Embryonic facial prominence (tissue), 1 donor: ENCODE data around the gene VAV2.

ENCODE experiments used
- DNase-seq: peaks from one replicate; pipeline ENCODE4 v3.0.0-alpha.2; 2016; ENCODE audit errors: extremely low spot score

VAV2 gene

DNA sequence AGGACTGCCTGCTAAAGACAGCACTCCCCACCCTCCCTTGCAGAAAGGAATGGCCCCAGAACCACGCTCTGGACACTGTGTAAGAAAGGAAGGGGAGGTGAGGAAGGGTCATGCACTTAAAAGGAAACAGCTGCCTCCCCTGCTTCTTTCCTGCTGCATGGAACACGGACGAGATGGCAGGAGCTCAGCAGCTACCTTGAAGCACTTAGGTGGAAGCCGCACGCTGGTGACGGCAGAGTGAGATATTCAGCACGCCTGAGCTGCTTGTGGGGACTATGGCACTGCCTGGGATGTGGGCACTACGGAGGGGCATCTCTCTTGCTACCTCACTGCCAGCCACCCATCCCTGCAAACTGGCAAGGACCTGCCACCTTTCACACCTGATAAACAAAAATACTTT is 101.5 kb downstream of the VAV2 start:
- DNase-seq = no peak

DNA sequence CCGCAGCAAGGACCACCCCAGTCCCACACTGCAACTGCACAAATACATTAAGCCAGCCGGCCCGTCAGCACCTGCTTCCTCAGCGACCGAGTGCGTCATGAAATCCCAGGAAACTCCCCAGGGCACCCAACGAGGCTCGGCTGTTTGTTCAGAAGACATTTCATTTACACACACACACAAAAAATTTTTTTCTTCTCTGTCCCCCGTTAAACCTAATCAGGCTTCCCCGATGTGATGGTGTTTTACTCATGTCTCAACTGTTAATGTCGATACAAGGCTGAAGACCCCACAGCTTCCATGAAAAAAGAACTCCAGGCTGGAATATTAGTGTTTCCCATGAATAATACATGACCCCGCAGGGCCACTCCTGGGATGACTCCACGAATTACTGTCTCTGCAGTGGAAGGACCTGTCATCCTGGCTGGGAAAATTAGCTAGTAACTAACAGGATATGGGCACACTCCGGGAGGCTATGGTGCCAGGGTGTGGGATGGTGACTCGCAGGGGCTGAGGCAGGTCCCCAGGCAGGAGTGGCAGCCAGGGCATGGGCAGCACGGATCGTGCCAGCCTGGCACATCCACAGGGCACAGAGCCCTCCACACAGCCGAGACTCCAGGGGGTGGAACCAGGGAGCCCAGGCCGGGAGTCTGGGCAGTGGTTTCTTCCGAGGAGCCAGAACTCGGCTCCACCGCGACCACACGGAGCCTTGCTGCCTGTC is 102.4 kb downstream of the VAV2 start:
- no peak for DNase-seq

DNA sequence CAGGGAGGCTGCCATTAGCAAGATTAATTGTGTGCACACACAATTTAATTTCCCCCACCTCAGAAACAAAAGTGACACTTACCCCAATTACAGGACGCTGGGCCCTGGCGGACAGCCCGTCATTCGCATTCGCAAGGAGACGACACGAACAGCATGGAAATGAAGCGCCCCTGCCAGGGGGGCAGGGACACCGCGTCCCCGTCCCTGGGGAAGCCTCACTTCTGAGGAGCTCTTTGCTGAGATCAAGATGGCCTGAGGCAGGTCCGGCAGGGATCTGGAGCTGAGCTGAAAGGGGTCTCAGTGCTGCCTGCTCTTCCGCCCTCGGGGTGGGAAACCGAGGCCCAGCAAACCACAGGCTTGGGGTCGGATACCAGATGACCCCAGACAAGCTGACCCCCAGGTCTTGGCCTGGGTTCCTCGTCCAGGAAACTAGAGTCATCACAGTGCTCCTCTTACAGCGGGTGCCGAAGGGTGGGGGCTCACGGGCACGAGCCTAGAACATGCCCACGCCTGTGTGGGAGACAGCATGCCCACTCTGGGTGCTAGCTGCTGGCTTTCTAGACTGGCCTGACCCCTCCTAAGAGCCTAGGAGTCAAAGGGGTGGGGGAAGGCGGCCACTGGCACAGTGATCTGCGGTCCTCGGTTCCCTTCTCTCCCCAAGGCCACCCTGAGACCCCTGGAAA is 103.2 kb downstream of the VAV2 start:
- DNase-seq = no peak

DNA sequence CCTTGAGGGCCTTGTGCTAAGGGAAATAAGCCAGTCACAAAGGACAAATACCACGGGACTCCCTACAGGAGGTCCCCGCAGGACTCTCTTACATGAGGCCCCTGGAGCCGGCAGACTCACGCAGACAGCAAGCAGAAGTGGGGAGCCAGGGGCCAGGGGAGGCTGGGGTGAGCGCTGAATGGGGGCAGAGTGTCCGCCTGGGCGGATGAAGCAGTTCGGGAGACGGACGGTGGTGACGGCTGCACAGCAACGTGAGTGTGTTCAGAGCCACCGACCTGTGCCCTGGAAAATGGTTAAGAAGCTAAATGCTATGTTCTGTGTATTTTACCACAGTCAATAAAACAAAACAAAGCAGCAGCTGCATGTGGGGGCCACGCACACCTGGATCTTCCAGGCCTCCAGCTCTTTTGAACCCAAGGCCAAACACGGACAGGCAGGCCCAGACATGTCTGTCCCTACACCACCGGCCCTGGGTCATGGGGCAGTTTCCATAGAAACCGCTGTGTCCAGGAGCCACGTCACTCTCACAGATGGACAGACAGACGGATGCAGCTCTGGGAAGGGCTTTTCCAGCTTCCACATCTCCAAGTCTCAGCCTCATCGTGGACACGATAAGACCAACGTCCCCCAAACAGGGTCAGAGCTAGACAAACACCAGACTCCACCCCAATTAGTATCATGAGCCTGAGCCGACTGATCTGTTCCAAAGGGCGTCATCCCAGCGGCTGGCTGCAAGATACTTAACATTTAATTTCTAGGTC is 103.9 kb downstream of the VAV2 start:
- DNase-seq = no peak

- no peak for DNase-seq
Observed at GRCh38 chr9:133887540-133888047, 104.5 kb downstream of the VAV2 start.

DNA sequence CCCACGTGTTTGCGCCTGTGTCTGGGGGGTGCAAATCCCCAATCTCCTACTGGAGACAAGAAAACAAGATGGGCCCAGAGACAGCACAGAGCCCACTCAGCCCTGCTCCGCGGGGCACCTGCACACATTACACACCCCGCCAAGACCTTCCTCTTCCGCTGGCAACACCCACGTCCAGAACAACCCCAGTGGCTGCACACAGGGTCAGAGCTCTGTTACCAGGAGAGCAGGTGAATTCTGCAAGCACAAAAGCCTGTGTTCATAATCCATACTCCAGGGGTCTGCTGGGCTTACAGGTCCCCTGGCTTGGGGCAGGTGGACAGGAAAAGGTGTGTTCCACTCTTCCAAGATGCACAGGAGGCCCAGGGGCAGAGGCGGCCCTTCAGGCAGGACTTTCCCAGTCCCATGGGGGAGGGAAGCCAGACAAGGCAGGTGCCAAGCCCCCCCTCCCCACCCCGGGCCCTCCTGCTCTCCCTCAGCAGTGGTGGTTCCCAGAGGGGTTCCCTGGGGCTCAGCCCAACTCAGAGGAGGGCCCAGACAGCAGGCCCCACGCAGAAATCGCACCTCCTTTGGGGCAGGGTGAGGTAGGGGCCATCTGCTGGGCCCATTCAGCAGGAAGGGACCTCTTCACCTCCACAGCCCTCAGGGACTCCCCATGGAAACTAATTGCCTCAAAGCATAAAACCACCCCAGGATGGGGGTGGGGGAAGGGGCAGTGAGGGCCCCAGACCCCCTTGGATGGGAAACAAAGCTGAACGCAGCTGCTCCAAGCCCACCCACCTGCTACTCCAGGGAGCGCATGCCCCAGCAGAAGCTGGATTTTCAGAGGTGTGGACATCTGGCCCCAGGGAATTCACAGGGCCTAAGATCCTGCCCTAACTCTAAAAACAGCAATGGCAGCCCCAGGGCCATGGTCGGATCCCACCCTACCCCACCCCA is 105.3 kb downstream of the VAV2 start:
- no peak for DNase-seq

GRCh38 chr9:133884907-133885744 is 107.0 kb downstream of the VAV2 start:
- DNase-seq = no peak

DNA sequence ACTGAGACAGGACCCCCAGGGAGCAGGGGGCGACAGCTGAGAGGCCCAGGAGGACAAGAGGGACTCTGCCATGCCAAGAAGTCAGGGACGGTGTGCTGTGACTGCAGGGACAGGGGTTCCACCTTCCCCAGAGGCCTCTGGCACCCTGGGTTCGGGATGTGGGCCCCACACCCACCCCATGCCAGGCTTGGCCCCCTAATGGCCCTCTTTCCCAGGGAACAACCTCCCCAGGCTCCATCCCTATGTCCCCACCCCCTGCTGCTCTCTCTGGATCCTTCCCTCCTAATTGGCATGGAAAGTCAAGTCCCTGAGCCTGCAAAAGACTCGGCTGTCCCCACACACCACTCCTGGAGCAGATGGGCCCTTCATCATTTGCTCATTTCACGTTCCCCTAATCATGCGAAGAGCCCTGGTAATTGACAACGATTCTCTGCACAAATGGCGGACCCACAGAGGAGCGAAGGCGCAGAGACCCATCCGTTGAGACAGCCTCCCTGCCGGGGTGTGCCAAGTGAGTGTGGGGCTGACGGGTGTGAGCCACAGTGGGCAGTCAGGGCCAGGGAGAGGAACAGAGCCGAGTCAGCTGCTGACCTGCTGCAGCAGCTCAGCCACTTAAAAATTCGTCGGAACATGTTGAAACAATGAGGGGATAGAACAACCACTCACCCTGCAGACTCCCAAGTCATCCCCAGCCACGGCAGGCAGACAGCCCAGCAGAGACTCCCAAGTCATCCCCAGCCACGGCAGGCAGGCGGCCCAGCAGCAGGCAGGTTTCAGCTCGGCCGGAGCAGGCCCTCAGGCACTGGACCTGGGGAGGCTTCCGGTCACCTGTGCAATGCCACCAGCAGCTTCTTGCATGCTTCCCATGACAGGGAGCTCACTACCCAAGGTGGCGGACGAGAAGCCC is 109.0 kb downstream of the VAV2 start:
- no peak for DNase-seq

- DNase-seq = no peak
Observed at GRCh38 chr9:133881671-133882381, 110.3 kb downstream of the VAV2 start.

DNA sequence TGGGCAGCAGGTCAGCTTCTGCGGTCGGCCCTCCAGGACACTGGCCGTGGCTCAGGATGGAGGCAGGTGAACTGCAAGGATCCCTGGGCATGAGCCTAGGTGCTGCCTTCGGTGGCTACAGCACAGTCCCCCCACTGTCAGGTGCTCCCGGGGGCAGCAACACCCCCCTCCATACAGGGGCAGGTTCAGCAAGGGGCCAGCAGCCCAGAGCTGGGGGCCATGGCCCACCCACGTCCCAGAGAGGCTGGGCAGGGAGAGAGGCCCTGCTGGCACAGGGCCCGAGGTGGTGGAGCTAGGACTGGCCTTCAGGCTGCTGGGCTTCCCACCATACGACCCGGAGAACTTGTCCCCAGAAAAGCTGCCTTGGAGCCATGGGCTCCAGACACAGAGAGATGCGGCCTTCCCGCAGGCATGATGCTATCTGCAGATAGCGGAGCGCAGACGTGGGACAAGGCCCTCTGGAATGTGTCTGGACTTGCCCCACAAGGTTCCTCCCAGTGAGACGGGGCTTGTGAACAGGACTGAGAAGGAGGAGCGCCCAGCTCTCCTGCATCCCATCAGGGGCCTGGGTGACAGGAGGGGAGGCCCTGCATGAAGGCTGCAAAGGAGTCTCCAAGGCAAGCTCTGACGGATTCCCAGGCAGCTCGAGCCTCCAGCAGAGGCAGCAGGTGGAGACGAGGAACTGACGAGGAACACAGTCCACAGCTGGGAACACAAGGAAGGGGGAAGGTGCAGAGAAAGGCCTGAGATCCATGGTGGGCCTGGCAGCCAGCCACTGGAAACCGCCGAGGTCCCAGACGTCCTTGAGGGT is 111.1 kb downstream of the VAV2 start:
- DNase-seq = no peak

GRCh38 chr9:133880136-133880535 is 112.0 kb downstream of the VAV2 start:
- no peak for DNase-seq

- DNase-seq = peak; percentile 16
Observed at GRCh38 chr9:133879615-133880014, 112.5 kb downstream of the VAV2 start.

DNA sequence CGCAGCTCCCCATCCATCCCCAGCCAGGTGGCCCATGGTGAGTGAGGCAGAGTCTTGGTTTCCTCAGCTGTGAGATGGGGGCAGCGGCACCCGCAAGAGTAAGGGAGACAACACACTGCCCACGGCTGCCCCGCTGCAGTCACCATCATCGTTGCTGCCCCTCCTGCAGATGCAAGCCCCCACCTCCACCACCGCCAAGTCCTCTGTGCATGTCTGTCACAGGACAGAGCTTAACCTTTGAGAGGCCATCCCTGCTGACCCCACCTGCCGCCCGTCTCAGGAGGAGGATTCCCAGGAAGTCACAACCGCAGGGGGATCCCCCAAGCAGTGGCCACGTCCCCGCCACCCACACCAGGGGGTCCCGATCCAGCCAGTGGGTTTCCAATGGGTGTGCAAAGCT is 113.7 kb downstream of the VAV2 start:
- DNase-seq = no peak

DNA sequence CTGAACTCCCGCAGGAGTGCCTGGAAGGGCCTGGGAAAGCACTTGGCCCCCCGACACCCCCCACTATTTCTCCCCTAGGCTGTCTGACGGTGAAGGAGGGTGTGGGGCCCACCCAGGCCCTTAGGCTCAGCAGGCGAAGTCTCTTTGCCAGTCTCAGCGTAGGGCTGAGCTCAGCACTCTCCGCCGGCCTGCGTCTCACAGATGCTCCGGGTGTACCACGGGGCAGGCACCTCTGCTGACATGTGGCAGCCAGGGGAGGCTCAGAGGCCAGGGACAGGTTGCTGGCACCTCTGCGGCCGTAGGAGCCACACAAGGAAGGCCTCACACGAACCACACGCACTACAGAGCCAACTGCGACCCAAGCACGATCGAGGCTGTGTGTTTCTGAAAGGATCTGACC is 114.2 kb downstream of the VAV2 start:
- no peak for DNase-seq

DNA sequence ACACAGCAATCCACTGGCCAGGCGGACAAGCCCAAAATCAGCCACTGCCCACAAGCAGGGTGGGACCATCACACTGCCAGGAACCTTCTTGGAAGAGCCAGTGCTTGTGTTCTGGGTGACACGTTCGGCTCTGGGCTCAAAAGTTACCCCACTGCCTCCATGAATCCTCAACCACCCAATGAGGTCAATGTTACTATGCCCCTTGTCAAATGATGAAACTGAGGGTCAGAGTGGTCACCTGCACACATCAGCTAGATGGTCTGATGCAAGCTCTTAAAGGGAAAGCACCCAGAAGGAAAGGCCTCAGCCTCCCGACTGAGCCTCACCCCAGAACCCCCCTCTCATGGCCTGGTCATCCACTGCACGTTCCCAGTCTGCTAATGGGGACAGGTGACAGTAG is 114.8 kb downstream of the VAV2 start:
- DNase-seq = no peak

- no peak for DNase-seq
Observed at GRCh38 chr9:133876836-133877235, 115.3 kb downstream of the VAV2 start.

DNA sequence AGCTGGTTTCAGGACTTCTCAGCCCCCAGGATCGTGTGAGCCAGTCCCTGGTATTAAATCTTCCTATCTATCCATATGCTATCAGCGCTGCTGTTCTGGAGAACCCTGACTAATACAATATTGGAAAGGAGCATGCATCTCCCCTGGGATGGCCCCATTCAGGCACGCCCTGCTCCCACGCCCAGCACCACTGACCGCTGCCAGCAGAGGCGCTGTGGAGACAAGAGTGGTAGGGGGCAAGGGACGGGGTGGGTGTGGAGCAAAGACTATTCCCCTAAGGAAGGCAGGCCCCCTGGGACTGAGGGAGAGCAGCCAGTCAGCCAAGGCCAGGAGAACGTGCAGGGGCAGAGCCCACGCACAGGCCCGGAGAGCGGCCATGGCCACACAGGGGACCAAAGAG is 116.0 kb downstream of the VAV2 start:
- DNase-seq = no peak

GRCh38 chr9:133875131-133875530 is 117.0 kb downstream of the VAV2 start:
- no peak for DNase-seq
